Osteocyte (in vitro differentiated cells): Measurements from ENCODE around the gene DAP. TPM values are rescaled to one million over a fixed set of nuclear protein-coding genes. Genes with fewer than 3 reads are reported as not detected.

Experiments used
- DNase-seq: peaks from one replicate; pipeline ENCODE4 v3.0.0; 2021; ENCODE audit warnings: mixed read lengths; ENCODE audit not compliant: unreplicated experiment; ENCODE audit errors: extremely low spot score
- H3K27ac Mint-ChIP-seq: one replicate; pipeline ENCODE4 v1.8.0; 2021; ENCODE audit warnings: mild to moderate bottlenecking, mixed read lengths; ENCODE audit not compliant: unreplicated experiment
- H3K27me3 Mint-ChIP-seq: one replicate; pipeline ENCODE4 v1.8.0; 2021; ENCODE audit warnings: mixed read lengths; ENCODE audit not compliant: unreplicated experiment
- H3K36me3 Mint-ChIP-seq: one replicate; pipeline ENCODE4 v1.8.0; 2021; ENCODE audit warnings: mixed read lengths; ENCODE audit not compliant: unreplicated experiment
- H3K4me1 Mint-ChIP-seq: one replicate; pipeline ENCODE4 v1.8.0; 2021; ENCODE audit warnings: mixed read lengths; ENCODE audit not compliant: unreplicated experiment
- H3K4me3 Mint-ChIP-seq: one replicate; pipeline ENCODE4 v1.8.0; 2021; ENCODE audit warnings: mild to moderate bottlenecking, moderate library complexity, mixed read lengths; ENCODE audit not compliant: unreplicated experiment
- H3K9me3 Mint-ChIP-seq: one replicate; pipeline ENCODE4 v1.8.0; 2021; ENCODE audit warnings: mixed read lengths; ENCODE audit not compliant: unreplicated experiment
- CTCF ChIP-seq: fragments of 200-600 bp; sonication (generic); IDR thresholded peaks from 2 replicates; pipeline ENCODE4 v1.5.0; 2021; ENCODE audit warnings: antibody characterized with exemption, mild to moderate bottlenecking, moderate library complexity
- total RNA-seq: library from RNA; stranded (reverse); gene quantifications from 2 replicates; pipeline ENCODE4 v1.2.1, GENCODE V29; 2021

Gene DAP
- total RNA-seq, 1 donor from 2014 or later: 173 TPM

- peaks cover 36% of the 10 kb centered on the region for H3K4me1 Mint-ChIP-seq
- H3K9me3 Mint-ChIP-seq: no peaks in the 10 kb centered on the region
- no peak for TF ChIP-seq CTCF
- no peak overlapping the region for H3K27ac Mint-ChIP-seq
- H3K4me3 Mint-ChIP-seq: no peak overlapping the region
- no peak for DNase-seq
- H3K27me3 Mint-ChIP-seq: no peaks in the 10 kb centered on the region
- peaks cover 21% of the 10 kb centered on the region for H3K36me3 Mint-ChIP-seq
Measured at GRCh38 chr5:10757043-10757442, 4.0 kb downstream of the DAP start.

GRCh38 chr5:10756549-10756948 is 4.5 kb downstream of the DAP start:
- TF ChIP-seq CTCF: no peak
- Mint-ChIP-seq H3K4me1 (peaks cover 33% of the 10 kb centered on the region), H3K27ac (no peak overlapping the region), H3K27me3 (no peaks in the 10 kb centered on the region), H3K36me3 (peaks cover 25% of the 10 kb centered on the region), H3K4me3 (no peak overlapping the region), H3K9me3 (no peaks in the 10 kb centered on the region)
- no peak for DNase-seq

DNA sequence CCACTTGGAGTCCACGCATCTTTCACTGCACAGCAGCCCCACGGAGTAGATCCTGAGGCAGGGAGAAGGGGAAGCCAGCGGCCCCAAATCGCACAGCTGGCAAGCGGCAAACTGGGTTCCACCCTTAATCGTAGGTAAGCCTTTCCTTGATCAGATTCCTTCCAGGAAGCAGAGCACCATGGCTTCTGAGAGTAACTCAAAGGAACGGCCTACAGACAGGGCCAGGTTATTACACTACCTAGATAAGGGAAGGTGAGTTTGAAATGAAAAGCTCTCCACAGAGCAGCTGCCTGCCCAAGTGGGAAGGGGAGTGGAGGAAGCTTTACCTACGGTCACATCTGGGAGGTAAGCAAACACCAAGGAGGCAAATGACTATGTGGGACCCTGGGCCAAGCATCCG is 7.9 kb downstream of the DAP start:
- Mint-ChIP-seq H3K4me1 (peaks cover 22% of the 10 kb centered on the region), H3K27ac (no peak overlapping the region), H3K9me3 (no peaks in the 10 kb centered on the region), H3K27me3 (no peaks in the 10 kb centered on the region), H3K4me3 (no peak overlapping the region), H3K36me3 (peaks cover 39% of the 10 kb centered on the region)
- no peak for DNase-seq
- TF ChIP-seq CTCF: no peak

DNA sequence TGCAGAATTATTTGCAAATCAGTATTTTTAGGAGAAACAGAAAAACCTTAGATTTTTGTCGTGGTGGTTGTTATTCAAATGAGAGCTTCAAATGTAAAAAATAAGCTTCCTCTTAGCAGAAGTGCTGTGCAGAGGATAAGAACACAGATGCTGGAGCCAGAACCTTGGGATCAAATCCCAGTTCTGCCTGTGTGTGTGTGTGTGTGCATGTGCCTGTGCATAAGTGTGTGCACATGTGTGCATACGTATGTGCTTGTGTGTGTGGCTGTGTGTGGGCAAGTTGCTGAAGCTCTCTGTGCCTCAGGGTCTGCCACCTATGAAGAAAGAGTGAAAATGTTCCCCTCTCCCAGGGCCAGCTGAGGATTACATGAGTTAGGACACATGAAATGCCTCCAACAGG is 8.6 kb downstream of the DAP start:
- no peaks in the 10 kb centered on the region for H3K9me3 Mint-ChIP-seq
- peaks cover 17% of the 10 kb centered on the region for H3K4me1 Mint-ChIP-seq
- no peak for DNase-seq
- TF ChIP-seq CTCF: no peak
- no peak overlapping the region for H3K4me3 Mint-ChIP-seq
- H3K36me3 Mint-ChIP-seq: peaks cover 42% of the 10 kb centered on the region
- no peak overlapping the region for H3K27ac Mint-ChIP-seq
- no peaks in the 10 kb centered on the region for H3K27me3 Mint-ChIP-seq

- DNase-seq: no peak
- Mint-ChIP-seq H3K9me3 (no peaks in the 10 kb centered on the region), H3K4me1 (peaks cover 9% of the 10 kb centered on the region), H3K27me3 (no peaks in the 10 kb centered on the region), H3K27ac (no peak overlapping the region), H3K4me3 (no peak overlapping the region), H3K36me3 (peaks cover 51% of the 10 kb centered on the region)
- no peak for TF ChIP-seq CTCF
Measured at GRCh38 chr5:10750909-10751308, 10.1 kb downstream of the DAP start.
